Ureter (tissue), 1 donor: ENCODE data around the gene KCTD13. TPM values are rescaled to one million over a fixed set of nuclear protein-coding genes. Genes with fewer than 3 reads are reported as not detected.

Experiments used
- total RNA-seq: library from RNA; stranded (reverse); gene quantifications from one replicate; pipeline ENCODE4 v1.2.4, GENCODE V29; 2023
- donor health status: DM: yes; HTN: yes; CAD: no.

KCTD13 gene
- total RNA-seq, 1 donor from 2014 or later, result 33.6 TPM

Other genes starting within 250 kb of the KCTD13 start
- gene QPRT, start 247.0 kb downstream of the KCTD13 start, total RNA-seq, result 24.7 TPM
- gene C16orf54, start 180.2 kb downstream of the KCTD13 start, total RNA-seq, result 1.6 TPM
- not detected for gene ZG16, start 148.0 kb downstream of the KCTD13 start, total RNA-seq
- gene KIF22, start 135.5 kb downstream of the KCTD13 start, total RNA-seq, result 34.3 TPM
- 143 TPM for gene MAZ, start 119.7 kb downstream of the KCTD13 start, total RNA-seq
- 10.6 TPM for gene PRRT2, start 114.0 kb downstream of the KCTD13 start, total RNA-seq
- gene PAGR1, start 110.1 kb downstream of the KCTD13 start, total RNA-seq, result 20.7 TPM
- gene MVP, start 105.8 kb downstream of the KCTD13 start, total RNA-seq, result 158 TPM
- gene CDIPT, start 63.0 kb downstream of the KCTD13 start, total RNA-seq, result 71.4 TPM
- gene SEZ6L2, start 26.7 kb downstream of the KCTD13 start, total RNA-seq, result 7.5 TPM
- gene ASPHD1, start 25.7 kb downstream of the KCTD13 start, total RNA-seq, result 1.2 TPM
- gene TMEM219, start 35.9 kb upstream of the KCTD13 start, total RNA-seq, result 131 TPM
- 45.1 TPM for gene TAOK2, start 47.6 kb upstream of the KCTD13 start, total RNA-seq
- gene HIRIP3, start 69.4 kb upstream of the KCTD13 start, total RNA-seq, result 11.2 TPM
- gene INO80E, start 70.0 kb upstream of the KCTD13 start, total RNA-seq, result 88.5 TPM
- gene DOC2A, start 84.8 kb upstream of the KCTD13 start, total RNA-seq, result 3.1 TPM
- not detected for gene C16orf92, start 97.0 kb upstream of the KCTD13 start, total RNA-seq
- not detected for gene TLCD3B, start 105.0 kb upstream of the KCTD13 start, total RNA-seq
- 1,279 TPM for gene ALDOA, start 139.5 kb upstream of the KCTD13 start, total RNA-seq
- 88.9 TPM for gene PPP4C, start 149.8 kb upstream of the KCTD13 start, total RNA-seq
- 8.9 TPM for gene TBX6, start 165.7 kb upstream of the KCTD13 start, total RNA-seq
- gene YPEL3, start 170.0 kb upstream of the KCTD13 start, total RNA-seq, result 31.0 TPM
- 53.1 TPM for gene GDPD3, start 187.3 kb upstream of the KCTD13 start, total RNA-seq
- 96.4 TPM for gene MAPK3, start 197.0 kb upstream of the KCTD13 start, total RNA-seq